OCI-LY7 (cell line): Measurements from ENCODE around the gene NOVA2. TPM values are rescaled to one million over a fixed set of nuclear protein-coding genes. Genes with fewer than 3 reads are reported as not detected.
A peak's percentile ranks its signal among the peaks of the same experiment; 100 is the strongest.

Experiments
- BruUV-seq: library from RNA; stranded (reverse); fragments of 400-500 nt; replicated peaks from 2 replicates; lab custom pipeline; 2021; lab: Mats Ljungman, UMichigan
- CTCF ChIA-PET: fragments of 300-600 bp; sonication (Branson Sonifier 250); formaldehyde crosslinking; loops from one replicate; lab custom pipeline; 2022; ENCODE audit warnings: antibody characterized with exemption; ENCODE audit not compliant: unreplicated experiment; lab: Charles Lee
- POLR2A ChIA-PET: fragments of 300-600 bp; sonication (Branson Sonifier 250); formaldehyde crosslinking; loops from one replicate; lab custom pipeline; 2022; ENCODE audit warnings: antibody characterized with exemption; lab: Charles Lee
- DNase-seq: peaks from one replicate; pipeline ENCODE4 v3.0.0-alpha.2; 2015; ENCODE audit warnings: low spot score
- H2AFZ ChIP-seq: fragments of 200-600 bp; sonication (generic), shearing (Covaris generic); 2 replicates; pipeline ENCODE4 v1.6.1; 2014; ENCODE audit warnings: mild to moderate bottlenecking, antibody characterized with exemption, low read length, moderate library complexity
- H3K27ac ChIP-seq: fragments of 200-600 bp; sonication (generic); 2 replicates; pipeline ENCODE4 v1.5.1; 2014; ENCODE audit warnings: mixed run types, low read depth, mild to moderate bottlenecking, moderate library complexity, low read length, inconsistent platforms; ENCODE audit not compliant: poor library complexity, severe bottlenecking
- H3K36me3 ChIP-seq: fragments of 200-600 bp; sonication (generic); 2 replicates; pipeline ENCODE4 v1.6.1; 2014; ENCODE audit warnings: mild to moderate bottlenecking, antibody characterized with exemption, low read length, moderate library complexity, mixed read lengths; ENCODE audit not compliant: insufficient read depth
- H3K4me1 ChIP-seq: fragments of 200-600 bp; sonication (generic); 2 replicates; pipeline ENCODE4 v1.5.1; 2014; ENCODE audit warnings: mild to moderate bottlenecking, low read length; ENCODE audit not compliant: insufficient read depth, poor library complexity, severe bottlenecking
- H3K4me2 ChIP-seq: fragments of 200-600 bp; sonication (generic); 2 replicates; pipeline ENCODE4 v1.6.1; 2014; ENCODE audit warnings: mild to moderate bottlenecking, low read length
- H3K4me3 ChIP-seq: fragments of 200-600 bp; sonication (generic); 2 replicates; pipeline ENCODE4 v1.5.1; 2014; ENCODE audit warnings: mild to moderate bottlenecking, low read depth, low read length; ENCODE audit not compliant: poor library complexity, severe bottlenecking
- H3K79me2 ChIP-seq: fragments of 200-600 bp; sonication (generic); 2 replicates; pipeline ENCODE4 v1.6.1; 2016; ENCODE audit warnings: low read depth, mild to moderate bottlenecking, low read length, moderate library complexity, mixed read lengths; ENCODE audit not compliant: insufficient read depth
- H3K9me2 ChIP-seq: fragments of 200-600 bp; sonication (generic); 2 replicates; pipeline ENCODE4 v1.6.1; 2016; ENCODE audit warnings: mild to moderate bottlenecking, low read length, mixed read lengths; ENCODE audit not compliant: insufficient read depth
- H3K9me3 ChIP-seq: fragments of 200-600 bp; sonication (generic); 2 replicates; pipeline ENCODE4 v1.6.1; 2014; ENCODE audit warnings: mild to moderate bottlenecking, mixed run types, low read length, mixed read lengths
- H4K20me1 ChIP-seq: fragments of 200-600 bp; sonication (generic); 2 replicates; pipeline ENCODE4 v1.6.1; 2014; ENCODE audit warnings: mild to moderate bottlenecking, antibody characterized with exemption, low read length, moderate library complexity, mixed read lengths; ENCODE audit not compliant: insufficient read depth
- CTCF ChIP-seq: fragments of 200-600 bp; sonication (generic); conservative IDR thresholded peaks from 2 replicates; pipeline ENCODE4 v1.5.1; 2014; ENCODE audit warnings: mild to moderate bottlenecking, antibody characterized with exemption, low read length, moderate library complexity, mixed read lengths
- EZH2phosphoT487 ChIP-seq: fragments of 200-600 bp; sonication (generic); IDR thresholded peaks from 2 replicates; pipeline ENCODE4 v1.6.1; 2018; ENCODE audit warnings: low read depth, borderline replicate concordance, mild to moderate bottlenecking, mixed run types, antibody characterized with exemption, low read length, moderate library complexity, mixed read lengths
- intact Hi-C: fragments of 100-400 bp; cut with micrococcal nuclease; formaldehyde crosslinking; loops from one replicate; pipeline ENCODE4 v1.10.0; 2022; ENCODE audit not compliant: unreplicated experiment
- total RNA-seq, 2 experiments: library from RNA; depleted of rRNA in 1 of 2; stranded (reverse); fragments of >200 nt in 1 of 2; shearing (Covaris generic) in 1 of 2; gene quantifications; 2 replicates each; pipeline ENCODE4 v1.2.3, GENCODE V29; 2014 to 2022

The NOVA2 gene
- total RNA-seq, 2 experiments from 2014 or later, result 0.19 TPM; not detected in 1

DNA sequence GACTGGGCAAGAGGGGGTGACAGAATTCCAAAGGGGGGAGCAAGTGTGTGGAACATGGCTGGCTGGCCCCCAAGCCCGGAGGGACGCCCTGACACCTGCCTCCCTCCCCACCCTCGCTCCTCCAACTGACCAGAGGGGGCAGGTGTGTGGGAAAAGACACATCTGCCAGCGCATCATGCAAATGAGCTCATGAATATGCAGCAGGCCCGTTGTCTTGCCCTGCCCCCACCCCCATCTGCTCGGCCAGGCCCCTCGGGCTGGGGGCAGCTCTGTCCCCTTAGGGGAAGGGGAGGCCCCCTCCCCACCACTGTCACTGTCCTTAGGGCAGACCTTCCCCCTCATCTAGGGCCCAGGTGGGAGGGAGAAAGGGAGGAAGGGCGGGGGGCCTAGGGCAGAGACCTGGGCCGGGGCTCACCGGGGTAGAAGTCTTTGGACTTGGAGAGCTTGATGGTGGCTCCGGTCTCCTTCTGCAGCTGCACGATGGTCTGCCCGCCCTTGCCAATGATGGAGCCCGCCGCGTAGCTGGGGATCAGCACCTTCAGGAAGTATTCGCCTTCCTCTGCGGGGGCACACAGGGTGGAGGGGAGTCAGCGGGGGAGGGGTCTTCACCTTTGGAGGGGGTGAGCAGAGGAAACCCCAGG is 12.9 kb downstream of the NOVA2 start:
- Histone ChIP-seq H3K79me2 (no peaks in the 10 kb centered on the region), H4K20me1 (no peaks in the 10 kb centered on the region), H3K36me3 (no peaks in the 10 kb centered on the region), H3K9me2 (no peaks in the 10 kb centered on the region), H2AFZ (no peak overlapping the region), H3K4me1 (peaks cover 5% of the 10 kb centered on the region), H3K4me3 (no peak overlapping the region), H3K4me2 (peak overlapping the region; percentile 35; the same call in 1 of the 2 replicates), H3K27ac (no peak overlapping the region), H3K9me3 (no peaks in the 10 kb centered on the region)
- ChIA-PET POLR2A (interaction anchor here (0.6 kb wide), 1 partner anchor 14 kb away, joined by 5 read pairs; no protein-coding TSS in a partner anchor), CTCF (no interaction called here)
- BruUV-seq, result no TSS peak
- intact Hi-C loops, result no loop called here
- no peak for DNase-seq
- no peak for TF ChIP-seq EZH2phosphoT487
- 0 out of 2 replicates have a peak, but pooled peaks have one; percentile 11 for TF ChIP-seq CTCF

- TF ChIP-seq CTCF, result no peak
- no peak for TF ChIP-seq EZH2phosphoT487
- H3K9me3 ChIP-seq, result no peaks in the 10 kb centered on the region
- no TSS peak for BruUV-seq
Measured at GRCh38 chr19:45959517-45960025, 14.1 kb downstream of the NOVA2 start.

More at GRCh38 chr19:45959517-45960025, 14.1 kb downstream of the NOVA2 start:
- H3K9me2 ChIP-seq, result no peaks in the 10 kb centered on the region
- no peaks in the 10 kb centered on the region for H4K20me1 ChIP-seq
- no peaks in the 10 kb centered on the region for H3K79me2 ChIP-seq
- intact Hi-C loops, result no loop called here
- H3K27ac ChIP-seq, result no peak overlapping the region
- POLR2A ChIA-PET, result no interaction called here
- CTCF ChIA-PET, result no interaction called here
- no peak for DNase-seq
- H3K36me3 ChIP-seq, result no peaks in the 10 kb centered on the region
- H3K4me2 ChIP-seq, result no peak overlapping the region
- H2AFZ ChIP-seq, result no peak overlapping the region
- no peak overlapping the region for H3K4me3 ChIP-seq
- peaks cover 5% of the 10 kb centered on the region for H3K4me1 ChIP-seq
